ENCODE results near the gene PCDHGC3.
A peak's percentile ranks its signal among the peaks of the same experiment; 100 is the strongest.

PCDHGC3 gene

DNA sequence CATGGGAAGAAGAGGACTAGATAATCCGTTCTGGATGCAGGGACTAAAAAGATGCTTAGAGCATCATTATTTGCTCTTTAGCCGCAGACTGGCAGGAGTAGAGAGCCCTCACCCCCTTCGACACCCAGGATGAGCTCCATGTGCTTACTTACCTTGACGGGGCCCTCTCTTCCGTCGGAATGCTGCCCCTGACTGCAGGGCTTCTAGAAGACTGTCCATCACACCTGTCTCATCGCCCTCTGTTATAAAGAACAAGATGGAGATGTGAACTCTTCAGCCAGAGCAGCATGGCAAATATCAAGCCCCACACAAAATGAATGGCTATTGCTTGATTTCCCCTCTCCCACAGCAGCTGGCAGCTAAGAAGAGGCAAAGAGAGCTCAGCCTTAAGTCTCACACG lies 48.2 kb downstream of the PCDHGC3 start:
- no peak for DNase-seq (ENCODE audit: low read depth)

DNA sequence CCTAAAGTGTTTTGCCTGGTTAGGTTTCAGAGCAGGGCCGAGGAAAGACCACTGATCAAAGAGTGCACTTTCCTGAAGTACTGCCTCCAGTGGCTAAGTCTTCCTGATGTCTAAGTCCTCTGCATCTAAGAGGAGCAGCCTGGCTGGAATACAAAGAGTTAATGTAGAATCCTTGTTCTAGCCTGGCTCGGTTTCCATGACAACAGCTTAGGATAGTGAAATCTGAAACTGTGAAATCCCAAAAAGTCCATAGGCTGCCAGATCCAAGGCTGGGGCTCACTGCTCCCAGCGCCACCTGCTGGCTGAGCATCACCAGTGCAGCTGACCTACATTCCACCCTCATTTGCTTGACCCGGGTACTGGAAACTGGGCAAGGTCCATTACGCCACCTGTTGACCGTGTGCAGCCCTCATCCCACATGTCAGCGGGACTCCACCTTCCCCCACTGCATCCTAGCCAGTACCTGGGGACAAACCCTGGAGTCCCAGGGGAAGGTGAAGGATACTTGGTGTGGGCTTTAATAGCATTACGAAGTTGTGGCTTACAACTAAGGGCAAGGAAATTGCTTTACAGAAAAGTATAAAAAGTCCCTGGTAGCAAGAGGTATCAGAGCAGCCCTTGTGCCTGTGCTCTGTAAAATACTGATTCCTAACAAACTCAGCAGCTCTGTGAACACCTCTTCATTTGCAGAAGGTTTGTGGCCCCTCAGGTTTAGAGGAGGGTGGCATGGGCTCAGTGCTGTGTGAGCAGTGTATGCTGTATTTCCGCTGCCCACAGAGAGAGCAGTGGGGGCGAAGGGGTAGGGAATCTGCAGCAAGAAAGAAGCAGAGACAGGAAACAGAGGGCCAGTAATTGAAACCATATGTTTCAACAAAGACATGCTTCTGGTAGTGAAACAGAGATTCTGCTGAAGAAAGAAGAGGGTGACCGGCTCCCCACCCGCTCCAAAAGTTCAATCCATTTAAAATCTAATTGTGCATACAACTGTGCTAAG lies 49.1 kb downstream of the PCDHGC3 start:
- DNase-seq (ENCODE audit: low read depth) = peak; percentile 93

DNA sequence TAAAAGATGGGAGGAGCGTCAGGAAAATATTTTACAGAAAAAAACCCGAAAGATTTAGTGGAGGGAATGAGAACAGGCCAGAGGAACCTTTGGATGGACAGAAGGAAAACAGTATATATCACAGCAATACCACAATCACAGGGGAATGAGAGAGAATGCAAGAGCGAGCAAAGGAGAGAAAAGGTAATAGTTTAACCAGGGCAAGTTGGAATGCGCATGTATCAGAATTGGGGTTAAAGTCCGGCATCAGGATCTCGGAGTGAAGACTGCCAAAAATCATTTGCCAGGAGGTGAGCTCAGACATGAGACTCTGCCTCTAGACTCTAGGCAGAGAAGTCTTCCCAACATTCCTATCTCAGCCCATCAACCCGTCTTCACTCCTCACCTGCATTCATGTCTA lies 49.9 kb downstream of the PCDHGC3 start:
- DNase-seq (ENCODE audit: low read depth) = no peak

DNA sequence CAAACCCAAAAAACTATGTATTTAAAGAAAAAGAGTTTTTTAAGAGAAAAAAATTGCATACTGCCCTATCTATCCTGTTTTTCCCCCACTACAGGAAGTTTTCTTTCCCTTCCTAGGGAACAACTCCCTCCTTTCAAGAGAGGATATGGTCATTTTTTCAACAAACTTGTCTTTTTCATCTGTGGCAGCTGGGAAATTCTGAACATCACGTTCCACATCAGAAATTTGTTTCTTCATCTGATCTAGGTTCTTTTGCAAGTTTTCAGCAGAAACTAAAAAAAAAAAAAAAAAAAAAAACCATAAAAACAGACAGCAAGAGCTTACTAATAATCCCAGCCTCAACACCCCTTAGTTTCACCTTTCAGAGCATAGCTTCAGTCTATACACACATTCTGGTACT lies 51.7 kb downstream of the PCDHGC3 start:
- DNase-seq (ENCODE audit: low read depth) = no peak

All from iris pigment epithelial cell (primary cell).